Hepatocyte (in vitro differentiated cells): ENCODE measurements around the gene TCAP. TPM values are rescaled to one million over a fixed set of nuclear protein-coding genes. Genes with fewer than 3 reads are reported as not detected.

ENCODE experiments used
- DNase-seq: peaks from one replicate; pipeline ENCODE4 v3.0.0-alpha.2; 2016; ENCODE audit warnings: low spot score
- H2AFZ ChIP-seq: fragments of 200-600 bp; sonication (generic); 2 replicates; pipeline ENCODE4 v1.6.0; 2016; ENCODE audit warnings: antibody characterized with exemption, mild to moderate bottlenecking
- H3K27ac ChIP-seq: fragments of 200-600 bp; sonication (generic); 2 replicates; pipeline ENCODE4 v1.5.1; 2016; ENCODE audit warnings: mild to moderate bottlenecking
- H3K27me3 ChIP-seq: fragments of 200-600 bp; sonication (generic); 2 replicates; pipeline ENCODE4 v1.6.1; 2016
- H3K36me3 ChIP-seq: fragments of 200-600 bp; sonication (generic); replicated peaks from 2 replicates; pipeline ENCODE4 v1.5.1; 2016; ENCODE audit warnings: low read depth; ENCODE audit not compliant: insufficient read depth
- H3K4me1 ChIP-seq: fragments of 200-600 bp; sonication (generic); 2 replicates; pipeline ENCODE4 v1.5.1; 2016; ENCODE audit warnings: mild to moderate bottlenecking, moderate library complexity; ENCODE audit not compliant: insufficient read depth
- H3K4me2 ChIP-seq: fragments of 200-600 bp; sonication (generic); 2 replicates; pipeline ENCODE4 v1.6.0; 2016
- H3K4me3 ChIP-seq: fragments of 200-600 bp; sonication (generic); 2 replicates; pipeline ENCODE4 v1.5.1; 2016; ENCODE audit warnings: mild to moderate bottlenecking
- H3K79me2 ChIP-seq: fragments of 200-600 bp; sonication (generic); 2 replicates; pipeline ENCODE4 v1.6.0; 2017; ENCODE audit warnings: mild to moderate bottlenecking
- H3K9me2 ChIP-seq: fragments of 200-600 bp; sonication (generic); replicated peaks from 2 replicates; pipeline ENCODE4 v1.6.0; 2017; ENCODE audit warnings: mild to moderate bottlenecking; ENCODE audit not compliant: insufficient read depth
- H3K9me3 ChIP-seq: fragments of 200-600 bp; sonication (generic); 2 replicates; pipeline ENCODE4 v1.5.1; 2016; ENCODE audit warnings: low read depth, mild to moderate bottlenecking
- H4K20me1 ChIP-seq: fragments of 200-600 bp; sonication (generic); 2 replicates; pipeline ENCODE4 v1.6.0; 2016; ENCODE audit warnings: mild to moderate bottlenecking; ENCODE audit not compliant: insufficient read depth, poor library complexity, severe bottlenecking
- EZH2 ChIP-seq: fragments of 200-600 bp; sonication (generic); IDR thresholded peaks from 2 replicates; pipeline ENCODE4 v1.6.1; 2016; ENCODE audit warnings: antibody characterized with exemption, mild to moderate bottlenecking, borderline replicate concordance
- EZH2phosphoT487 ChIP-seq: fragments of 200-600 bp; sonication (generic); IDR thresholded peaks from one replicate; pipeline ENCODE4 v1.6.1; 2018; ENCODE audit warnings: antibody characterized with exemption, mild to moderate bottlenecking, low read depth, moderate library complexity; ENCODE audit not compliant: unreplicated experiment, severe bottlenecking
- WGBS: methylation state at CpG from one replicate; pipeline ENCODE4 v1.1.6; 2016; ENCODE audit warnings: low lambda C conversion rate; ENCODE audit errors: missing lambda C conversion rate; 5-methylcytosine and 5-hydroxymethylcytosine counted together
- polyA plus RNA-seq: library from polyadenylated mRNA; unstranded; fragments of >200 nt; fragmentation: Nextera tagmentation; extraction: Ambion mirVana; gene quantifications from 2 replicates; pipeline ENCODE4 v1.2.1, GENCODE V29; 2016
- total RNA-seq: library from RNA; depleted of rRNA; stranded (reverse); fragments of >200 nt; gene quantifications from 2 replicates; pipeline ENCODE4 v1.2.3, GENCODE V29; 2014
- TF ChIP-seq, protein P1 (sequence below): fragments of 200-600 bp; sonication (generic); IDR thresholded peaks from 2 replicates; pipeline ENCODE4 v1.5.1; 2016; ENCODE audit warnings: antibody characterized with exemption, mild to moderate bottlenecking; ENCODE audit not compliant: poor library complexity

The TCAP gene
- total and polyA plus RNA-seq, 2 experiments from 2014 or later, result 0.64 to 0.90 TPM

DNA sequence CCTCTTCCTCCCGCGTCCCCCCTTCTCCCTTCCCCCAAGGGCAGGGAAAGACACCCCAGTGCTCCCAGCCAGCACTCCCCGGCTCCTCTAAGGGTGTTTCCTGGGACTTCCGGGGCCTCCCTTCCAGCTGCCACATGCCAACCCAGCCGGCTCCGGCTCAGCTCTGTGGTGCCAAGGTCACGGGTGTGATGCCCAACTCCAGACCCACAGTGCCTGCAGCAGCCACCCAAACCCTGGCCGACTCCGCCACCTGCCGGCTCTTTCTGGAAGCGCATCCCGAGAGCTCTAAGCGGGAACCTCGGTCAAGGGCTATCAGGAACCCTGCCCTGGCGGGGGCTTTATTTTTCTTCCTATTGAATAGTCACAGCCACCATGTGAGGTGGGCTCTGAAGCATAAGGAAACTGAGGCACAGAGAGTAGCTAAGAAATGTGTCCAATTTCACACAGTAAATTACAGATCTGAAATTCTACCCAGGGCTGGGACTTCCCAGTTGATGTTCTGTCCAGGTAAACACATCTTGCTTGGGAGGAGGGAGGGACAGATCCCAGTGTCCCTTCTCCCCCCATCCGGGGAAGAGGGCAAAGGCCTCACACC is 41.7 kb upstream of the TCAP start:
- H3K36me3 ChIP-seq, result no peaks in the 10 kb centered on the region
- DNase-seq, result peak; percentile 86
- H3K79me2 ChIP-seq, result no peaks in the 10 kb centered on the region
- no peaks in the 10 kb centered on the region for H3K9me3 ChIP-seq
- H3K9me2 ChIP-seq, result no peaks in the 10 kb centered on the region
- no peak overlapping the region for H2AFZ ChIP-seq
- WGBS, result 2% methylated on average over 14 of the region's 16 CpGs
- no peaks in the 10 kb centered on the region for H4K20me1 ChIP-seq
- no peak overlapping the region for H3K4me3 ChIP-seq
- H3K27me3 ChIP-seq, result peaks cover 52% of the 10 kb centered on the region
- peaks cover 23% of the 10 kb centered on the region for H3K4me1 ChIP-seq
- H3K4me2 ChIP-seq, result no peak overlapping the region
- H3K27ac ChIP-seq, result no peak overlapping the region
- TF ChIP-seq EZH2phosphoT487 (no peak), EZH2 (no peak)
- TF ChIP-seq, protein P1, sequence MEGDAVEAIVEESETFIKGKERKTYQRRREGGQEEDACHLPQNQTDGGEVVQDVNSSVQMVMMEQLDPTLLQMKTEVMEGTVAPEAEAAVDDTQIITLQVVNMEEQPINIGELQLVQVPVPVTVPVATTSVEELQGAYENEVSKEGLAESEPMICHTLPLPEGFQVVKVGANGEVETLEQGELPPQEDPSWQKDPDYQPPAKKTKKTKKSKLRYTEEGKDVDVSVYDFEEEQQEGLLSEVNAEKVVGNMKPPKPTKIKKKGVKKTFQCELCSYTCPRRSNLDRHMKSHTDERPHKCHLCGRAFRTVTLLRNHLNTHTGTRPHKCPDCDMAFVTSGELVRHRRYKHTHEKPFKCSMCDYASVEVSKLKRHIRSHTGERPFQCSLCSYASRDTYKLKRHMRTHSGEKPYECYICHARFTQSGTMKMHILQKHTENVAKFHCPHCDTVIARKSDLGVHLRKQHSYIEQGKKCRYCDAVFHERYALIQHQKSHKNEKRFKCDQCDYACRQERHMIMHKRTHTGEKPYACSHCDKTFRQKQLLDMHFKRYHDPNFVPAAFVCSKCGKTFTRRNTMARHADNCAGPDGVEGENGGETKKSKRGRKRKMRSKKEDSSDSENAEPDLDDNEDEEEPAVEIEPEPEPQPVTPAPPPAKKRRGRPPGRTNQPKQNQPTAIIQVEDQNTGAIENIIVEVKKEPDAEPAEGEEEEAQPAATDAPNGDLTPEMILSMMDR, result peak; percentile 86

DNA sequence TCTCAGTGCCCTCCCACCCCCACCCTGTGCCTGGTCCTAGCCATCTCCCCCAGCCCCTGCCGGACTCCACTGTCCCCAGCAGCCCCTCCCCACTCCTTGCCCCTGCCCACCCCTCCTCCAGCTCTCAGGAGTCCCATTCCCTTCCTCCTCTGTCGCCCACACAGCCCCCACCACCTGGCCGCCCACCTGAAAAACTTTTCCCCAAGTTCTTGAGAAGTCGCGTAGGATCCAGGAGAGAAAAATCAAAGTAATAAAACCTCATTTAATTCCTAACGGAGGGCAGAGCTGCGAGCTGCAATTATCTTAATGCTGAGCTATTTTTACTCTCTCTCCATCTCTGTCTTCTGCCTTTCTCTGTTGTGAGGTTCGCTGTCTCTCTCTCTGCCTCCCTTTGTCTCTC is 40.8 kb upstream of the TCAP start:
- Histone ChIP-seq H3K79me2 (no peaks in the 10 kb centered on the region), H3K4me2 (no peak overlapping the region), H3K9me3 (no peaks in the 10 kb centered on the region), H3K36me3 (no peaks in the 10 kb centered on the region), H4K20me1 (no peaks in the 10 kb centered on the region), H3K27ac (no peak overlapping the region), H3K9me2 (no peaks in the 10 kb centered on the region), H3K4me1 (peaks cover 19% of the 10 kb centered on the region), H3K4me3 (no peak overlapping the region), H3K27me3 (peaks cover 51% of the 10 kb centered on the region), H2AFZ (no peak overlapping the region)
- 69% methylated on average over 7 of the region's 8 CpGs for WGBS
- TF ChIP-seq EZH2 (no peak), EZH2phosphoT487 (no peak)
- TF ChIP-seq, protein P1, result no peak
- no peak for DNase-seq

DNA sequence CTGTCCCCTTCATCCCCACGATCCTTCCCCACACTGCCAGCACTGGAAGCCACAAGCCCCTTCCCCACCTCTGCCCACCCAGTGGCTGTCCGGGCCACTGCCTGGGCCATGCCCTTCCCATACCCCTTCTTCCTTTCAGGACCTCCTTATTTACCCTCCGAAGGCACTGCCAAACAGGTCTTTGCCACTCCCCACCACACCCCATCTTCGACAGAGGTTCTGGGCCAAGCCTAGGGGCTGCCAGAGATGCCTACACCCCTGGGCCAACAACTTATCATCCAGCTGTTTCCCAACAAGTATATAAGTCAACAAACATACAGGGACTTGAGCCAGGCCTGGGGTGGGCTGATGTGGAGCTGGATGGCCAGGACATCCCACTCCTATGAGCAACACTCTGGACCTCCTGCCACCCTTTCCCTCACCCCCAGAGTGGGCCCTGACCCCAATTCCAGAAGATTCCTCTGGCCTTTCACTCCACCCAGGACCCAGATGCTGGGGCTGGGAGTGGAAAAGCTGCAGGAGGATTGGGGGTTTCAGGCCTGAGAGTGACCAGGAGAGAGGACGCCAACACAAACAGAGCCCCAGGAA is 39.9 kb upstream of the TCAP start:
- 82% methylated on average over 5 of the region's 5 CpGs for WGBS
- Histone ChIP-seq H4K20me1 (no peaks in the 10 kb centered on the region), H3K4me2 (no peak overlapping the region), H3K4me1 (peaks cover 17% of the 10 kb centered on the region), H3K9me3 (no peaks in the 10 kb centered on the region), H2AFZ (no peak overlapping the region), H3K36me3 (no peaks in the 10 kb centered on the region), H3K4me3 (no peak overlapping the region), H3K79me2 (no peaks in the 10 kb centered on the region), H3K27me3 (peaks cover 46% of the 10 kb centered on the region), H3K9me2 (no peaks in the 10 kb centered on the region), H3K27ac (no peak overlapping the region)
- TF ChIP-seq EZH2phosphoT487 (no peak), EZH2 (no peak)
- TF ChIP-seq, protein P1, result no peak
- no peak for DNase-seq
